GM21515 (cell line): Measurements from ENCODE around the gene ATP8B4.
A peak's percentile ranks its signal among the peaks of the same experiment; 100 is the strongest.
"Not testable (repeated sequence)": the region's sequence is repeated elsewhere in the genome, so short reads cannot be mapped to it uniquely, and the experiment has no call there.

Source experiments
- ATAC-seq: cut with Tn5 transposase; IDR thresholded peaks from one replicate; pipeline ENCODE4 v1.9.1; 2021; ENCODE audit not compliant: unreplicated experiment

ATP8B4 gene

GRCh38 chr15:50109076-50109987 lies 9.7 kb downstream of the ATP8B4 start:
- no peak for ATAC-seq

GRCh38 chr15:50108461-50108860 lies 10.6 kb downstream of the ATP8B4 start:
- ATAC-seq: no peak

GRCh38 chr15:50107591-50108408 lies 11.2 kb downstream of the ATP8B4 start:
- ATAC-seq: peak; percentile 93

GRCh38 chr15:50107157-50107556 lies 11.9 kb downstream of the ATP8B4 start:
- ATAC-seq: no peak

GRCh38 chr15:50106457-50106856 lies 12.6 kb downstream of the ATP8B4 start:
- no peak for ATAC-seq

- no peak for ATAC-seq
These were observed 18.5 kb downstream of the ATP8B4 start for GRCh38 chr15:50100486-50100885.

- ATAC-seq: no peak
These were observed 20.5 kb downstream of the ATP8B4 start for GRCh38 chr15:50098545-50098944.

- no peak for ATAC-seq
These were observed 22.9 kb downstream of the ATP8B4 start for GRCh38 chr15:50095938-50096821.

- not testable (repeated sequence) for ATAC-seq
These were observed 29.6 kb downstream of the ATP8B4 start for GRCh38 chr15:50089386-50089785.

GRCh38 chr15:50084932-50085331 lies 34.1 kb downstream of the ATP8B4 start:
- ATAC-seq: no peak

- ATAC-seq: no peak
These were observed 35.5 kb downstream of the ATP8B4 start for GRCh38 chr15:50083424-50084025.

GRCh38 chr15:50082066-50082465 lies 37.0 kb downstream of the ATP8B4 start:
- ATAC-seq: no peak

GRCh38 chr15:50077651-50078050 lies 41.4 kb downstream of the ATP8B4 start:
- no peak for ATAC-seq

- ATAC-seq: no peak
These were observed 41.9 kb downstream of the ATP8B4 start for GRCh38 chr15:50077176-50077575.

GRCh38 chr15:50075319-50075718 lies 43.7 kb downstream of the ATP8B4 start:
- no peak for ATAC-seq

GRCh38 chr15:50071551-50072258 lies 47.3 kb downstream of the ATP8B4 start:
- no peak for ATAC-seq

- ATAC-seq: no peak
These were observed 51.0 kb downstream of the ATP8B4 start for GRCh38 chr15:50068016-50068415.

GRCh38 chr15:50067254-50067653 lies 51.8 kb downstream of the ATP8B4 start:
- no peak for ATAC-seq

GRCh38 chr15:50066666-50067065 lies 52.4 kb downstream of the ATP8B4 start:
- no peak for ATAC-seq

GRCh38 chr15:50066202-50066601 lies 52.8 kb downstream of the ATP8B4 start:
- ATAC-seq: no peak
